K562 (cell line): ENCODE measurements around the gene GARIN5B.

ENCODE experiments used
- CREB3L1 ChIP-seq: fragments of 450-650 bp; IDR thresholded peaks from 2 replicates; pipeline ENCODE4 v1.6.1; 2014; ENCODE audit warnings: low read depth, mild to moderate bottlenecking, moderate library complexity, borderline replicate concordance
- KAT7 ChIP-seq: sonication (generic); formaldehyde crosslinking; IDR thresholded peaks from 2 replicates; pipeline ENCODE4 v1.8.0; 2022; ENCODE audit warnings: missing genetic modification reagents, mild to moderate bottlenecking, borderline replicate concordance
- MTF1 ChIP-seq: fragments of 250-450 bp; sonication (Bioruptor Pico); IDR thresholded peaks from 2 replicates; pipeline ENCODE4 v1.9.0; 2021; ENCODE audit warnings: moderate library complexity, mild to moderate bottlenecking, inconsistent platforms, borderline replicate concordance
- RCOR1 ChIP-seq, 2 experiments: IDR thresholded peaks; 2 replicates each; pipeline ENCODE4 v1.6.1; 2012; ENCODE audit warnings: low read depth in 2 of 2, low read length in 2 of 2, borderline replicate concordance in 1 of 2, improper control_type of control experiment in 1 of 2

GRCh38 chr19:55406091-55406825 lies 43.2 kb upstream of the GARIN5B start:
- TF ChIP-seq KAT7 (no peak), RCOR1 (IDR thresholded peaks at IDR 0.05; ENCODE audit: borderline replicate concordance in 1 of 2, low read depth in 2 of 2, low read length in 2 of 2) (no peak), MTF1 (CRISPR knock-in tag) (no peak), CREB3L1 (no peak)
